Posterior vena cava (tissue), 2 donors: Measurements from ENCODE around the gene MYO9B. TPM values are rescaled to one million over a fixed set of nuclear protein-coding genes. Genes with fewer than 3 reads are reported as not detected.

Source experiments
- DNase-seq: peaks from one replicate; pipeline ENCODE4 v3.0.0-alpha.2; 2020; ENCODE audit warnings: low spot score
- intact Hi-C, 2 donors: fragments of 100-400 bp; cut with DNase I; formaldehyde crosslinking; loops; one replicate each; pipeline versions ENCODE4 v1.14.1 to v1.14.2; 2022 to 2023
- total RNA-seq, 2 donors: library from RNA; stranded (reverse); fragmentation: NEBNext Ultra II Directional; extraction: Animal tissue kit (Norgen Biotek cat#: 25700); gene quantifications; one replicate each; pipeline ENCODE4 v1.2.1, GENCODE V29; 2021
- donor health status: DM: yes; HTN: yes; CAD: no.
- donor health status: DM: yes; HTN: yes; CAD: no.

Gene MYO9B
- total RNA-seq, 2 donors from 2014 or later, result 103 to 106 TPM

- intact Hi-C loops, result no loop called here
- DNase-seq, result no peak
These were observed 165.3 kb downstream of the MYO9B start for GRCh38 chr19:17240826-17241399.

GRCh38 chr19:17242431-17243208 lies 167.0 kb downstream of the MYO9B start:
- intact Hi-C loops, result no loop called here

GRCh38 chr19:17243211-17243829 lies 167.7 kb downstream of the MYO9B start:
- DNase-seq, result no peak
- intact Hi-C loops, result no loop called here

More at GRCh38 chr19:17242431-17243208, 167.0 kb downstream of the MYO9B start:
- DNase-seq, result no peak

GRCh38 chr19:17243830-17244617 lies 168.4 kb downstream of the MYO9B start:
- peak; percentile 81 for DNase-seq
- intact Hi-C loops, result no loop called here

- DNase-seq, result peak; percentile 85
These were observed 169.3 kb downstream of the MYO9B start for GRCh38 chr19:17244618-17245534.

GRCh38 chr19:17245535-17245984 lies 170.0 kb downstream of the MYO9B start, which contains the start of gene NR2F6:
TSS of gene NR2F6 (minus strand) at chr19:17245919. CDS start at chr19:17245220, 699 bp downstream.
- intact Hi-C loops, result no loop called here
- no peak for DNase-seq

More at GRCh38 chr19:17244618-17245534, 169.3 kb downstream of the MYO9B start:
- intact Hi-C loops, result no loop called here

GRCh38 chr19:17246681-17247425 lies 171.3 kb downstream of the MYO9B start:
- intact Hi-C loops, result no loop called here
- DNase-seq, result peak; percentile 86

GRCh38 chr19:17248011-17248776 lies 172.6 kb downstream of the MYO9B start:
- no peak for DNase-seq
- intact Hi-C loops, result no loop called here

GRCh38 chr19:17249887-17250548 lies 174.4 kb downstream of the MYO9B start:
- no peak for DNase-seq
- intact Hi-C loops, result no loop called here

- DNase-seq, result no peak
- intact Hi-C loops, result no loop called here
These were observed 179.1 kb downstream of the MYO9B start for GRCh38 chr19:17254636-17255035.

- no peak for DNase-seq
- intact Hi-C loops, result no loop called here
These were observed 179.6 kb downstream of the MYO9B start for GRCh38 chr19:17255150-17255621.

GRCh38 chr19:17256130-17256529 lies 180.6 kb downstream of the MYO9B start:
- intact Hi-C loops, result no loop called here
- DNase-seq, result no peak

- intact Hi-C loops, result no loop called here
- no peak for DNase-seq
These were observed 183.7 kb downstream of the MYO9B start for GRCh38 chr19:17259118-17259780.

- intact Hi-C loops, result no loop called here
- DNase-seq, result no peak
These were observed 184.4 kb downstream of the MYO9B start for GRCh38 chr19:17259934-17260333.

- intact Hi-C loops, result no loop called here
- DNase-seq, result peak; percentile 93
These were observed 185.3 kb downstream of the MYO9B start for GRCh38 chr19:17260842-17261325.

- intact Hi-C loops, result no loop called here
- no peak for DNase-seq
These were observed 187.0 kb downstream of the MYO9B start for GRCh38 chr19:17262557-17262956.
